ENCODE results near the gene RMRP.

GRCh38 chr9:35629597-35629996, 28.2 kb downstream of the RMRP start:
- TF ChIP-seq, protein P1, sequence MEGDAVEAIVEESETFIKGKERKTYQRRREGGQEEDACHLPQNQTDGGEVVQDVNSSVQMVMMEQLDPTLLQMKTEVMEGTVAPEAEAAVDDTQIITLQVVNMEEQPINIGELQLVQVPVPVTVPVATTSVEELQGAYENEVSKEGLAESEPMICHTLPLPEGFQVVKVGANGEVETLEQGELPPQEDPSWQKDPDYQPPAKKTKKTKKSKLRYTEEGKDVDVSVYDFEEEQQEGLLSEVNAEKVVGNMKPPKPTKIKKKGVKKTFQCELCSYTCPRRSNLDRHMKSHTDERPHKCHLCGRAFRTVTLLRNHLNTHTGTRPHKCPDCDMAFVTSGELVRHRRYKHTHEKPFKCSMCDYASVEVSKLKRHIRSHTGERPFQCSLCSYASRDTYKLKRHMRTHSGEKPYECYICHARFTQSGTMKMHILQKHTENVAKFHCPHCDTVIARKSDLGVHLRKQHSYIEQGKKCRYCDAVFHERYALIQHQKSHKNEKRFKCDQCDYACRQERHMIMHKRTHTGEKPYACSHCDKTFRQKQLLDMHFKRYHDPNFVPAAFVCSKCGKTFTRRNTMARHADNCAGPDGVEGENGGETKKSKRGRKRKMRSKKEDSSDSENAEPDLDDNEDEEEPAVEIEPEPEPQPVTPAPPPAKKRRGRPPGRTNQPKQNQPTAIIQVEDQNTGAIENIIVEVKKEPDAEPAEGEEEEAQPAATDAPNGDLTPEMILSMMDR (conservative IDR thresholded peaks at IDR 0.05) = no peak
- TF ChIP-seq EZH2 (IDR thresholded peaks at IDR 0.05; ENCODE audit: low read depth) = no peak

Measured in PC-9 (cell line).